K562 (cell line): ENCODE measurements around the gene LRRC7. TPM values are rescaled to one million over a fixed set of nuclear protein-coding genes. Genes with fewer than 3 reads are reported as not detected.

Experiments
- CREM ChIP-seq: IDR thresholded peaks from 2 replicates; pipeline ENCODE4 v1.6.1; 2014; ENCODE audit warnings: antibody characterized with exemption, low read depth
- CXXC5 ChIP-seq: fragments of 250-450 bp; sonication (Bioruptor Pico); IDR thresholded peaks from 2 replicates; pipeline ENCODE4 v1.8.0; 2022; ENCODE audit warnings: inconsistent platforms, mild to moderate bottlenecking, moderate library complexity
- E2F6 ChIP-seq, 2 experiments: IDR thresholded peaks; 2 replicates each; pipeline ENCODE4 v1.6.1; 2011; ENCODE audit warnings: borderline replicate concordance in 1 of 2, control low read depth in 1 of 2, low read depth in 1 of 2, low read length in 1 of 2, mild to moderate bottlenecking in 1 of 2, mixed read lengths in 1 of 2, moderate library complexity in 1 of 2; ENCODE audit not compliant: insufficient read depth in 1 of 2, insufficient read length in 1 of 2, poor library complexity in 1 of 2, severe bottlenecking in 1 of 2; ENCODE audit errors: extremely low read depth in 1 of 2
- EWSR1 ChIP-seq: fragments of 450-650 bp; IDR thresholded peaks from 2 replicates; pipeline ENCODE4 v1.6.1; 2018; ENCODE audit warnings: borderline replicate concordance, mild to moderate bottlenecking, low read depth, moderate library complexity; ENCODE audit not compliant: partially characterized antibody
- HMBOX1 ChIP-seq: sonication (generic); IDR thresholded peaks from 2 replicates; pipeline ENCODE4 v1.6.1; 2016
- IRF9 ChIP-seq: fragments of 450-650 bp; IDR thresholded peaks from 2 replicates; pipeline ENCODE4 v1.6.1; 2016; ENCODE audit warnings: missing biosample characterization, missing genetic modification characterization
- JUND ChIP-seq, 2 experiments: IDR thresholded peaks; 2 replicates in 1 of 2; 3 replicates in 1 of 2; pipeline ENCODE4 v1.6.1; 2011; ENCODE audit warnings: borderline replicate concordance in 2 of 2, low read depth in 2 of 2, low read length in 2 of 2, improper control_type of control experiment in 1 of 2, missing biosample characterization in 1 of 2, missing genetic modification characterization in 1 of 2, missing genetic modification reagents in 1 of 2
- L3MBTL2 ChIP-seq: fragments of 450-650 bp; IDR thresholded peaks from 2 replicates; pipeline ENCODE4 v1.6.1; 2016; ENCODE audit warnings: mild to moderate bottlenecking, moderate library complexity
- MXD1 ChIP-seq: fragments of 250-450 bp; sonication (Bioruptor Pico); IDR thresholded peaks from 2 replicates; pipeline ENCODE4 v1.8.0; 2021; ENCODE audit warnings: borderline replicate concordance, mild to moderate bottlenecking, moderate library complexity; ENCODE audit not compliant: poor library complexity, severe bottlenecking
- NRF1 ChIP-seq, 2 experiments: fragments of 450-650 bp; IDR thresholded peaks in 1 of 2; conservative IDR thresholded peaks in 1 of 2; 2 replicates each; pipeline ENCODE4 v1.6.1; 2014; ENCODE audit warnings: mild to moderate bottlenecking in 2 of 2
- PHF8 ChIP-seq: fragments of 200-600 bp; sonication (generic); IDR thresholded peaks from 2 replicates; pipeline ENCODE4 v1.6.1; 2012; ENCODE audit warnings: mixed run types, mild to moderate bottlenecking, inconsistent platforms, low read length, moderate library complexity, borderline replicate concordance
- POLR2G ChIP-seq: fragments of 200-400 bp; formaldehyde crosslinking; IDR thresholded peaks from 2 replicates; pipeline ENCODE4 v1.6.1; 2017; ENCODE audit warnings: low read depth, mild to moderate bottlenecking, antibody characterized with exemption, low read length, moderate library complexity
- RHOXF2B ChIP-seq: fragments of 250-450 bp; sonication (Bioruptor Pico); conservative IDR thresholded peaks from 2 replicates; pipeline ENCODE4 v1.5.1; 2021
- SMAD2 ChIP-seq: fragments of 150-350 bp; IDR thresholded peaks from 2 replicates; pipeline ENCODE4 v1.6.1; 2014; ENCODE audit warnings: low read depth, mild to moderate bottlenecking, low read length
- SMAD4 ChIP-seq: fragments of 250-450 bp; sonication (Bioruptor Pico); conservative IDR thresholded peaks from 2 replicates; pipeline ENCODE4 v1.8.0; 2021; ENCODE audit warnings: inconsistent platforms, mild to moderate bottlenecking, moderate library complexity
- TEAD2 ChIP-seq: fragments of 450-650 bp; IDR thresholded peaks from 2 replicates; pipeline ENCODE4 v1.6.1; 2016; ENCODE audit warnings: missing genetic modification characterization, control low read depth, missing compliant biosample characterization
- YY1 ChIP-seq, 3 experiments: IDR thresholded peaks; 2 replicates each; pipeline ENCODE4 v1.6.1; 2011; ENCODE audit warnings: low read length in 2 of 3, mild to moderate bottlenecking in 2 of 3, moderate library complexity in 2 of 3, borderline replicate concordance in 1 of 3, control low read depth in 1 of 3, low read depth in 1 of 3; ENCODE audit not compliant: insufficient read depth in 3 of 3, insufficient replicate concordance in 2 of 3, control insufficient read depth in 1 of 3, insufficient read length in 1 of 3; ENCODE audit errors: extremely low read depth in 1 of 3
- ZBTB1 ChIP-seq: sonication (generic); formaldehyde crosslinking; IDR thresholded peaks from 2 replicates; pipeline ENCODE4 v1.8.1; 2023; ENCODE audit warnings: missing genetic modification reagents, low read depth, mild to moderate bottlenecking, borderline replicate concordance
- ZBTB7A ChIP-seq: IDR thresholded peaks from 2 replicates; pipeline ENCODE4 v1.6.1; 2011; ENCODE audit warnings: low read depth, mild to moderate bottlenecking, low read length, moderate library complexity, borderline replicate concordance; ENCODE audit not compliant: control insufficient read depth
- ZEB2 ChIP-seq: fragments of 450-650 bp; IDR thresholded peaks from 2 replicates; pipeline ENCODE4 v1.6.1; 2016
- ZFX ChIP-seq: sonication (generic); formaldehyde crosslinking; IDR thresholded peaks from 2 replicates; pipeline ENCODE4 v1.8.0; 2022; ENCODE audit warnings: mild to moderate bottlenecking, missing genetic modification reagents, moderate library complexity
- ZNF57 ChIP-seq: fragments of 450-650 bp; formaldehyde crosslinking; IDR thresholded peaks from 2 replicates; pipeline ENCODE4 v1.4.0; 2020; ENCODE audit warnings: mild to moderate bottlenecking, moderate library complexity
- polyA plus RNA-seq, 8 experiments: library from polyadenylated mRNA; depleted of rRNA in 4 of 8; stranded (reverse) in 5 of 8; unstranded in 3 of 8; fragments of >200 nt; fragmentation: Nextera tagmentation in 2 of 8; fragmentation: Illumina TruSeq in 1 of 8; extraction: Ambion mirVana in 2 of 8; extraction: Trizol in 1 of 8; gene quantifications; 2 replicates each; pipeline versions ENCODE4 v1.2.1 to v1.2.3, GENCODE V29; 2011 to 2014; ENCODE audit warnings: inconsistent platforms in 1 of 8, missing spikeins in 1 of 8
- total RNA-seq, 7 experiments: library from RNA; depleted of rRNA in 6 of 7; stranded (reverse); fragments of >200 nt in 6 of 7; fragmentation: Illumina TruSeq in 2 of 7; extraction: Trizol in 2 of 7; gene quantifications; 2 replicates each; pipeline versions ENCODE4 v1.2.1 to v1.2.3, GENCODE V29; 2011 to 2021; ENCODE audit warnings: low replicate concordance in 1 of 7

The LRRC7 gene
- total and polyA plus RNA-seq, 9 of the 15 experiments (the other 6 are each of a cell fraction or from before 2014, with no cell fraction given), result 0.09 to 0.94 (median 0.49) TPM

- TF ChIP-seq MXD1 (CRISPR knock-in tag) (no peak), PHF8 (peak; percentile 14; the same call in 1 of the 2 replicates), TEAD2 (no peak), IRF9 (no peak), YY1 (IDR thresholded peaks at IDR 0.05; ENCODE audit: borderline replicate concordance in 1 of 3, control insufficient read depth in 1 of 3, extremely low read depth in 1 of 3, insufficient read depth in 3 of 3, insufficient read length in 1 of 3, insufficient replicate concordance in 2 of 3, low read depth in 1 of 3, low read length in 2 of 3) (peak in 1 of 3 experiments; percentile 23), ZEB2 (no peak), RHOXF2B (CRISPR knock-in tag) (no peak), E2F6 (IDR thresholded peaks at IDR 0.05; ENCODE audit: borderline replicate concordance in 1 of 2, extremely low read depth in 1 of 2, insufficient read depth in 1 of 2, insufficient read length in 1 of 2, low read depth in 1 of 2, low read length in 1 of 2, poor library complexity in 1 of 2, severe bottlenecking in 1 of 2) (peak in 1 of 2 experiments; percentile 33), SMAD4 (CRISPR knock-in tag) (no peak), NRF1 (conservative IDR thresholded peaks at IDR 0.05 in 1 of 2, IDR thresholded peaks at IDR 0.05 in 1 of 2) (no peak), POLR2G (no peak), ZNF57 (CRISPR knock-in tag) (no peak), ZBTB1 (no peak), HMBOX1 (no peak), JUND (IDR thresholded peaks at IDR 0.05; ENCODE audit: borderline replicate concordance, low read depth, low read length) (no peak), JUND (tag; IDR thresholded peaks at IDR 0.05; ENCODE audit: borderline replicate concordance, low read depth, low read length) (no peak), CXXC5 (CRISPR knock-in tag) (peak; percentile 24; the same call in 1 of the 2 replicates), ZBTB7A (0 out of 2 replicates have a peak, but pooled peaks have one; percentile 16), ZFX (CRISPR knock-in tag) (peak; percentile 46), SMAD2 (no peak), CREM (no peak), EWSR1 (no peak), L3MBTL2 (0 out of 2 replicates have a peak, but pooled peaks have one; percentile 11)
These were observed 351.6 kb downstream of the LRRC7 start (continued) for GRCh38 chr1:69919129-69919921.
